Right lobe of liver (tissue), 6 donors: ENCODE measurements around the gene GID8. TPM values are rescaled to one million over a fixed set of nuclear protein-coding genes. Genes with fewer than 3 reads are reported as not detected.

Experiments
- ATAC-seq, 4 donors: fragments of 200-7000 bp; cut with Tn5 transposase; one replicate each; pipeline ENCODE4 v1.9.1; 2020; ENCODE audit warnings: mild to moderate bottlenecking in 4 of 4, moderate library complexity in 4 of 4
- DNase-seq, 3 donors: peaks; one replicate each; pipeline ENCODE4 v3.0.0-alpha.2; 2020
- H3K27ac ChIP-seq, 3 donors: fragments of 200-600 bp; one replicate each; pipeline ENCODE4 v1.8.0; 2022
- H3K27me3 ChIP-seq, 2 donors: fragments of 200-600 bp; one replicate each; pipeline ENCODE4 v1.8.0; 2022
- H3K36me3 ChIP-seq, 4 donors: fragments of 200-600 bp; sonication (generic) in 1 of 4; one replicate each; pipeline versions ENCODE4 v1.5.1 to v1.8.0; 2017 to 2022; ENCODE audit warnings: control low read depth in 1 of 4
- H3K4me1 ChIP-seq, 4 donors: fragments of 200-600 bp; sonication (generic) in 1 of 4; one replicate each; pipeline versions ENCODE4 v1.5.1 to v1.8.0; 2017 to 2022; ENCODE audit warnings: control low read depth in 1 of 4
- H3K4me3 ChIP-seq, 3 donors: fragments of 200-600 bp; one replicate each; pipeline ENCODE4 v1.8.0; 2022
- H3K9me3 ChIP-seq, 4 donors: fragments of 200-600 bp; sonication (generic) in 1 of 4; one replicate each; pipeline versions ENCODE4 v1.5.1 to v1.8.0; 2017 to 2022; ENCODE audit warnings: control low read depth in 1 of 4
- CTCF ChIP-seq, 4 donors: fragments of 200-600 bp in 3 of 4; fragments of 450-650 bp in 1 of 4; IDR thresholded peaks; one replicate each; pipeline versions ENCODE4 v1.5.1 to v1.8.0; 2016 to 2022; ENCODE audit warnings: antibody characterized with exemption in 4 of 4, mild to moderate bottlenecking in 2 of 4
- POLR2A ChIP-seq: fragments of 450-650 bp; IDR thresholded peaks from one replicate; pipeline ENCODE4 v1.6.1; 2017; ENCODE audit warnings: antibody characterized with exemption, mild to moderate bottlenecking
- WGBS: methylation state at CpG from one replicate; pipeline ENCODE4 v1.1.6; 2018; ENCODE audit warnings: low coverage, low lambda C conversion rate; ENCODE audit not compliant: insufficient coverage; ENCODE audit errors: missing lambda C conversion rate; 5-methylcytosine and 5-hydroxymethylcytosine counted together
- intact Hi-C, 2 donors: fragments of 100-400 bp; cut with DNase I; formaldehyde crosslinking; loops; one replicate each; pipeline versions ENCODE4 v1.11.2 to v1.14.1; 2022
- total RNA-seq, 6 experiments: library from RNA; depleted of rRNA in 2 of 6; stranded (reverse); fragments of >200 nt in 2 of 6; fragmentation: NEBNext Ultra II Directional in 3 of 6; extraction: Animal tissue kit (Norgen Biotek cat#: 25700) in 3 of 6; gene quantifications; one replicate each; pipeline versions ENCODE4 v1.1.0 to v1.2.4, GENCODE V29; 2016 to 2023
- donor health status: DM: no; HTN: yes; CAD: no.
- donor health status: DM: no; HTN: no; CAD: no.
- donor health status: DM: no; HTN: no; CAD: no.
- donor health status: DM: no; HTN: yes; CAD: no.
- donor health status: DM: no; HTN: yes; CAD: no.

GID8 gene
- total RNA-seq, 6 experiments from 2014 or later, result 12.6 to 18.9 (median 15.1) TPM

DNA sequence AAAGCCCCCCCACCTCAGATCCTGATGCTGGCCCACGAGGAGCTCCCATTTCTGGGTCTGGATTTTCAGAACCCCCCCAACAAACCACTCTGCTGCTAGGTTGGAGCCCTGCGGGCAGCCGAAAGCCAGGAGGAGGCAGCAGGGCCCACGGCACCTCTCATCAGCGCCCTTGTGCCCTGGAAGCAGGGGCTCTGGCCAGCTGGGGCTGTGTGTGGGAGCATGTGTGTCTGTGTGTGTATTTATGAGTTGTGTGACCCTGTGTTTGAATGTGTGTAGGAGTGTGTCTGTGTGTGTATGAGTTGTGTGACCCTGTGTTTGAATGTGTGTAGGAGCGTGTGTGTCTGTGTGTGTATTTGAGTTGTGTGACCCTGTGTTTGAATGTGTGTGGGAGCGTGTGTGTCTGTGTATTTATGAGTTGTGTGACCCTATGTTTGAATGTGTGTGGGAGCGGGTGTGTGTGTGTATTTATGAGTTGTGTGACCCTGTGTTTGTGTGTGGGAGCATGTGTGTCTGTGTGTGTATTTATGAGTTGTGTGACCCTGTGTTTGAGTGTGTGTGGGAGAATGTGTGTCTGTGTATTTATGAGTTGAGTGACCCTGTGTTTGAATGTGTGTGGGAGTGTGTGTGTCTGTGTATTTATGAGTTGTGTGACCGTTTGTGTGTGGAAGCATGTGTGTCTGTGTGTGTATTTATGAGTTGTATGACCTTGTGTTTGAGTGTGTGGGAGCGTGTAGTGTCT, 33.4 kb downstream of the GID8 start:
- H3K27ac ChIP-seq, result no peak overlapping the region
- DNase-seq, result no peak
- peaks cover 0 to 16% of the 10 kb centered on the region in 2 donors for H3K27me3 ChIP-seq
- intact Hi-C loops, result no loop called here
- WGBS, result 72% methylated on average over 8 of the region's 10 CpGs
- H3K36me3 ChIP-seq, result no peaks in the 10 kb centered on the region
- H3K4me3 ChIP-seq, result no peak overlapping the region
- ATAC-seq, result no peak
- TF ChIP-seq CTCF (IDR thresholded peaks at IDR 0.05), result no peak
- no peak for TF ChIP-seq POLR2A
- peaks cover 0 to 5% (median 2%) of the 10 kb centered on the region in 4 donors for H3K4me1 ChIP-seq
- H3K9me3 ChIP-seq, result no peaks in the 10 kb centered on the region

- ATAC-seq (peak; percentile 89 to 96 (median 92)), DNase-seq (peak; percentile 86 to 90 (median 88))
- no peak for TF ChIP-seq POLR2A
- TF ChIP-seq CTCF (IDR thresholded peaks at IDR 0.05), result peak; percentile 81 to 91 (median 86)
- H3K27ac ChIP-seq, result no peak overlapping the region
- intact Hi-C loops, result no loop called here
- peaks cover 0 to 16% of the 10 kb centered on the region in 2 donors for H3K27me3 ChIP-seq
- WGBS, result 1% methylated on average over 18 of the region's 38 CpGs
- no peaks in the 10 kb centered on the region for H3K36me3 ChIP-seq
- H3K4me1 ChIP-seq, result peaks cover 0 to 5% (median 2%) of the 10 kb centered on the region in 4 donors
- no peak overlapping the region for H3K4me3 ChIP-seq
- H3K9me3 ChIP-seq, result no peaks in the 10 kb centered on the region
These were observed 34.2 kb downstream of the GID8 start for GRCh38 chr20:62971950-62972844.

GRCh38 chr20:62972845-62973745, 35.1 kb downstream of the GID8 start:
- ATAC-seq (no peak), DNase-seq (no peak)
- Histone ChIP-seq H3K36me3 (no peaks in the 10 kb centered on the region), H3K4me1 (peaks cover 0 to 4% (median 1%) of the 10 kb centered on the region in 4 donors), H3K4me3 (no peak overlapping the region), H3K9me3 (no peaks in the 10 kb centered on the region), H3K27me3 (peaks cover 0 to 16% of the 10 kb centered on the region in 2 donors), H3K27ac (no peak overlapping the region)
- TF ChIP-seq POLR2A (no peak), CTCF (IDR thresholded peaks at IDR 0.05) (no peak)
- intact Hi-C loops, result no loop called here
- WGBS, result 16% methylated on average over 7 of the region's 48 CpGs

- no peak for TF ChIP-seq POLR2A
- TF ChIP-seq CTCF (IDR thresholded peaks at IDR 0.05), result no peak
These were observed 37.4 kb downstream of the GID8 start for GRCh38 chr20:62975251-62975760.

More at GRCh38 chr20:62975251-62975760, 37.4 kb downstream of the GID8 start:
- WGBS, result 46% methylated on average over 3 of the region's 10 CpGs
- ATAC-seq (no peak), DNase-seq (no peak)
- intact Hi-C loops, result no loop called here
- no peaks in the 10 kb centered on the region for H3K36me3 ChIP-seq
- H3K9me3 ChIP-seq, result no peaks in the 10 kb centered on the region
- peaks cover 0 to 4% (median 0%) of the 10 kb centered on the region in 4 donors for H3K4me1 ChIP-seq
- peaks cover 0 to 16% of the 10 kb centered on the region in 2 donors for H3K27me3 ChIP-seq
- H3K4me3 ChIP-seq, result no peak overlapping the region
- H3K27ac ChIP-seq, result no peak overlapping the region
